ENCODE results near the gene LIAS.

GRCh38 chr4:39486221-39486804, 27.5 kb downstream of the LIAS start:
- TF ChIP-seq POLR2AphosphoS5 (IDR thresholded peaks at IDR 0.05) (no peak), POLR2A (IDR thresholded peaks at IDR 0.05) (no peak)
- TF ChIP-seq, protein P1, sequence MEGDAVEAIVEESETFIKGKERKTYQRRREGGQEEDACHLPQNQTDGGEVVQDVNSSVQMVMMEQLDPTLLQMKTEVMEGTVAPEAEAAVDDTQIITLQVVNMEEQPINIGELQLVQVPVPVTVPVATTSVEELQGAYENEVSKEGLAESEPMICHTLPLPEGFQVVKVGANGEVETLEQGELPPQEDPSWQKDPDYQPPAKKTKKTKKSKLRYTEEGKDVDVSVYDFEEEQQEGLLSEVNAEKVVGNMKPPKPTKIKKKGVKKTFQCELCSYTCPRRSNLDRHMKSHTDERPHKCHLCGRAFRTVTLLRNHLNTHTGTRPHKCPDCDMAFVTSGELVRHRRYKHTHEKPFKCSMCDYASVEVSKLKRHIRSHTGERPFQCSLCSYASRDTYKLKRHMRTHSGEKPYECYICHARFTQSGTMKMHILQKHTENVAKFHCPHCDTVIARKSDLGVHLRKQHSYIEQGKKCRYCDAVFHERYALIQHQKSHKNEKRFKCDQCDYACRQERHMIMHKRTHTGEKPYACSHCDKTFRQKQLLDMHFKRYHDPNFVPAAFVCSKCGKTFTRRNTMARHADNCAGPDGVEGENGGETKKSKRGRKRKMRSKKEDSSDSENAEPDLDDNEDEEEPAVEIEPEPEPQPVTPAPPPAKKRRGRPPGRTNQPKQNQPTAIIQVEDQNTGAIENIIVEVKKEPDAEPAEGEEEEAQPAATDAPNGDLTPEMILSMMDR (IDR thresholded peaks at IDR 0.05), result no peak

Data from suprapubic skin (tissue), 4 donors.